Hepatocyte (in vitro differentiated cells): ENCODE measurements around the gene C9orf43. TPM values are rescaled to one million over a fixed set of nuclear protein-coding genes. Genes with fewer than 3 reads are reported as not detected.

Experiments
- DNase-seq: peaks from one replicate; pipeline ENCODE4 v3.0.0-alpha.2; 2016; ENCODE audit warnings: low spot score
- H2AFZ ChIP-seq: fragments of 200-600 bp; sonication (generic); 2 replicates; pipeline ENCODE4 v1.6.0; 2016; ENCODE audit warnings: antibody characterized with exemption, mild to moderate bottlenecking
- H3K27ac ChIP-seq: fragments of 200-600 bp; sonication (generic); 2 replicates; pipeline ENCODE4 v1.5.1; 2016; ENCODE audit warnings: mild to moderate bottlenecking
- H3K27me3 ChIP-seq: fragments of 200-600 bp; sonication (generic); 2 replicates; pipeline ENCODE4 v1.6.1; 2016
- H3K36me3 ChIP-seq: fragments of 200-600 bp; sonication (generic); replicated peaks from 2 replicates; pipeline ENCODE4 v1.5.1; 2016; ENCODE audit warnings: low read depth; ENCODE audit not compliant: insufficient read depth
- H3K4me1 ChIP-seq: fragments of 200-600 bp; sonication (generic); 2 replicates; pipeline ENCODE4 v1.5.1; 2016; ENCODE audit warnings: mild to moderate bottlenecking, moderate library complexity; ENCODE audit not compliant: insufficient read depth
- H3K4me2 ChIP-seq: fragments of 200-600 bp; sonication (generic); 2 replicates; pipeline ENCODE4 v1.6.0; 2016
- H3K4me3 ChIP-seq: fragments of 200-600 bp; sonication (generic); 2 replicates; pipeline ENCODE4 v1.5.1; 2016; ENCODE audit warnings: mild to moderate bottlenecking
- H3K79me2 ChIP-seq: fragments of 200-600 bp; sonication (generic); 2 replicates; pipeline ENCODE4 v1.6.0; 2017; ENCODE audit warnings: mild to moderate bottlenecking
- H3K9me2 ChIP-seq: fragments of 200-600 bp; sonication (generic); replicated peaks from 2 replicates; pipeline ENCODE4 v1.6.0; 2017; ENCODE audit warnings: mild to moderate bottlenecking; ENCODE audit not compliant: insufficient read depth
- H3K9me3 ChIP-seq: fragments of 200-600 bp; sonication (generic); 2 replicates; pipeline ENCODE4 v1.5.1; 2016; ENCODE audit warnings: low read depth, mild to moderate bottlenecking
- H4K20me1 ChIP-seq: fragments of 200-600 bp; sonication (generic); 2 replicates; pipeline ENCODE4 v1.6.0; 2016; ENCODE audit warnings: mild to moderate bottlenecking; ENCODE audit not compliant: insufficient read depth, poor library complexity, severe bottlenecking
- CTCF ChIP-seq: fragments of 200-600 bp; sonication (generic); IDR thresholded peaks from 2 replicates; pipeline ENCODE4 v1.5.1; 2016; ENCODE audit warnings: antibody characterized with exemption, mild to moderate bottlenecking; ENCODE audit not compliant: poor library complexity
- EZH2 ChIP-seq: fragments of 200-600 bp; sonication (generic); IDR thresholded peaks from 2 replicates; pipeline ENCODE4 v1.6.1; 2016; ENCODE audit warnings: antibody characterized with exemption, mild to moderate bottlenecking, borderline replicate concordance
- EZH2phosphoT487 ChIP-seq: fragments of 200-600 bp; sonication (generic); IDR thresholded peaks from one replicate; pipeline ENCODE4 v1.6.1; 2018; ENCODE audit warnings: antibody characterized with exemption, mild to moderate bottlenecking, low read depth, moderate library complexity; ENCODE audit not compliant: unreplicated experiment, severe bottlenecking
- WGBS: methylation state at CpG from one replicate; pipeline ENCODE4 v1.1.6; 2016; ENCODE audit warnings: low lambda C conversion rate; ENCODE audit errors: missing lambda C conversion rate; 5-methylcytosine and 5-hydroxymethylcytosine counted together
- polyA plus RNA-seq: library from polyadenylated mRNA; unstranded; fragments of >200 nt; fragmentation: Nextera tagmentation; extraction: Ambion mirVana; gene quantifications from 2 replicates; pipeline ENCODE4 v1.2.1, GENCODE V29; 2016
- total RNA-seq: library from RNA; depleted of rRNA; stranded (reverse); fragments of >200 nt; gene quantifications from 2 replicates; pipeline ENCODE4 v1.2.3, GENCODE V29; 2014

C9orf43 gene
- total and polyA plus RNA-seq, 2 experiments from 2014 or later, result 0.53 to 0.69 TPM

- Histone ChIP-seq H4K20me1 (peaks cover 28% of the 10 kb centered on the region), H2AFZ (no peak overlapping the region), H3K27ac (no peak overlapping the region), H3K4me3 (no peak overlapping the region), H3K9me2 (no peaks in the 10 kb centered on the region), H3K9me3 (no peaks in the 10 kb centered on the region), H3K79me2 (peaks cover 24% of the 10 kb centered on the region), H3K36me3 (no peaks in the 10 kb centered on the region), H3K4me2 (no peak overlapping the region), H3K27me3 (no peaks in the 10 kb centered on the region), H3K4me1 (peaks cover 7% of the 10 kb centered on the region)
- DNase-seq, result no peak
- TF ChIP-seq EZH2phosphoT487 (no peak), CTCF (no peak), EZH2 (no peak)
- 94% methylated on average over 5 of the region's 5 CpGs for WGBS
Observed at GRCh38 chr9:113372059-113372458, 38.5 kb upstream of the C9orf43 start.

GRCh38 chr9:113373256-113373655 is 37.3 kb upstream of the C9orf43 start:
- Histone ChIP-seq H3K9me3 (no peaks in the 10 kb centered on the region), H3K79me2 (peaks cover 24% of the 10 kb centered on the region), H2AFZ (no peak overlapping the region), H3K27ac (no peak overlapping the region), H3K36me3 (no peaks in the 10 kb centered on the region), H3K9me2 (no peaks in the 10 kb centered on the region), H3K4me3 (no peak overlapping the region), H3K27me3 (no peaks in the 10 kb centered on the region), H3K4me2 (peak overlapping the region; percentile 88), H3K4me1 (peaks cover 15% of the 10 kb centered on the region), H4K20me1 (peaks cover 28% of the 10 kb centered on the region)
- DNase-seq, result no peak
- TF ChIP-seq EZH2, result no peak
- no peak for TF ChIP-seq CTCF
- TF ChIP-seq EZH2phosphoT487, result no peak
- WGBS, result 49% methylated on average over 3 of the region's 3 CpGs

GRCh38 chr9:113373676-113374392 is 36.7 kb upstream of the C9orf43 start:
- H3K79me2 ChIP-seq, result peaks cover 24% of the 10 kb centered on the region
- H3K36me3 ChIP-seq, result no peaks in the 10 kb centered on the region
- no peaks in the 10 kb centered on the region for H3K9me3 ChIP-seq
- no peaks in the 10 kb centered on the region for H3K9me2 ChIP-seq
- no peak for TF ChIP-seq CTCF
- TF ChIP-seq EZH2phosphoT487, result no peak
- TF ChIP-seq EZH2, result no peak
- WGBS, result 92% methylated on average over 24 of the region's 24 CpGs
- H3K4me3 ChIP-seq, result no peak overlapping the region
- peak overlapping the region; percentile 88 for H3K4me2 ChIP-seq
- H3K27ac ChIP-seq, result no peak overlapping the region
- no peaks in the 10 kb centered on the region for H3K27me3 ChIP-seq
- DNase-seq, result no peak
- H2AFZ ChIP-seq, result no peak overlapping the region
- peaks cover 21% of the 10 kb centered on the region for H3K4me1 ChIP-seq
- H4K20me1 ChIP-seq, result peaks cover 28% of the 10 kb centered on the region
